ENCODE data around the gene PELI2. TPM values are rescaled to one million over a fixed set of nuclear protein-coding genes. Genes with fewer than 3 reads are reported as not detected.

Gene PELI2
- total RNA-seq, 2 donors from 2014 or later = 8.9 to 25.7 TPM

GRCh38 chr14:56293506-56293905, 175.3 kb downstream of the PELI2 start:
- no peak for DNase-seq (ENCODE audit: low spot score)
- TF ChIP-seq, protein P1, sequence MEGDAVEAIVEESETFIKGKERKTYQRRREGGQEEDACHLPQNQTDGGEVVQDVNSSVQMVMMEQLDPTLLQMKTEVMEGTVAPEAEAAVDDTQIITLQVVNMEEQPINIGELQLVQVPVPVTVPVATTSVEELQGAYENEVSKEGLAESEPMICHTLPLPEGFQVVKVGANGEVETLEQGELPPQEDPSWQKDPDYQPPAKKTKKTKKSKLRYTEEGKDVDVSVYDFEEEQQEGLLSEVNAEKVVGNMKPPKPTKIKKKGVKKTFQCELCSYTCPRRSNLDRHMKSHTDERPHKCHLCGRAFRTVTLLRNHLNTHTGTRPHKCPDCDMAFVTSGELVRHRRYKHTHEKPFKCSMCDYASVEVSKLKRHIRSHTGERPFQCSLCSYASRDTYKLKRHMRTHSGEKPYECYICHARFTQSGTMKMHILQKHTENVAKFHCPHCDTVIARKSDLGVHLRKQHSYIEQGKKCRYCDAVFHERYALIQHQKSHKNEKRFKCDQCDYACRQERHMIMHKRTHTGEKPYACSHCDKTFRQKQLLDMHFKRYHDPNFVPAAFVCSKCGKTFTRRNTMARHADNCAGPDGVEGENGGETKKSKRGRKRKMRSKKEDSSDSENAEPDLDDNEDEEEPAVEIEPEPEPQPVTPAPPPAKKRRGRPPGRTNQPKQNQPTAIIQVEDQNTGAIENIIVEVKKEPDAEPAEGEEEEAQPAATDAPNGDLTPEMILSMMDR (IDR thresholded peaks at IDR 0.05) = no peak
- no peak for TF ChIP-seq POLR2A (IDR thresholded peaks at IDR 0.05)
- H3K4me1 ChIP-seq (replicated peaks) = no peaks in the 10 kb centered on the region
- no peak overlapping the region for H3K27ac ChIP-seq
- H3K9me3 ChIP-seq = no peaks in the 10 kb centered on the region
- H3K27me3 ChIP-seq (replicated peaks; ENCODE audit: insufficient read depth) = no peaks in the 10 kb centered on the region
- no peak overlapping the region for H3K4me3 ChIP-seq
- intact Hi-C loops (cut with DNase I) = no loop called here
- 93% methylated on average over 2 of the region's 2 CpGs for WGBS
- no peaks in the 10 kb centered on the region for H3K36me3 ChIP-seq

GRCh38 chr14:56294128-56294527, 175.9 kb downstream of the PELI2 start:
- Histone ChIP-seq H3K4me3 (no peak overlapping the region), H3K9me3 (no peaks in the 10 kb centered on the region), H3K27me3 (replicated peaks; ENCODE audit: insufficient read depth) (no peaks in the 10 kb centered on the region), H3K4me1 (replicated peaks) (no peaks in the 10 kb centered on the region), H3K36me3 (no peaks in the 10 kb centered on the region), H3K27ac (no peak overlapping the region)
- no peak for DNase-seq (ENCODE audit: low spot score)
- TF ChIP-seq POLR2A (IDR thresholded peaks at IDR 0.05) (no peak), POLR2AphosphoS5 (IDR thresholded peaks at IDR 0.05) (no peak)
- TF ChIP-seq, protein P1 (IDR thresholded peaks at IDR 0.05) = no peak
- intact Hi-C loops (cut with DNase I) = no loop called here
- 95% methylated on average over 5 of the region's 5 CpGs for whole genome bisulfite sequencing

DNA sequence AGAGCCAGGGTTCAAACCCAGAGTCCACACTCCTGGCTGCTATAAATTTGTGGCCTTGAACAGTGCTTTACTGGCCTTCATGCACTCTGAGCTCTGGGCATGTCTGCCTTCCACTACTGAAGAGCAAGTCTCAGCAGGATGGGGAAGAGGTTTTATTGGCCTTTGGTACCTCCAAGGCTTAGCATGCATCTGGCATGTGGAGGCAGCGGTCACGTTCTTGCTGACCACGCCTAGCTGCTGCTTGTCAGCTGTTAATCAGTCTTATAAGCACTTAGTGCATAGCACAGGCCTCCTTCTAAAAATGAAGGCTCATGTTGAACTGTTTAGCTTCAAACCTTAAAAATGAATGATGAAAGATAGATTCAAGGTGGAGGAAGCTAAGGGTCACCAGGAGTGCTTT, 177.5 kb downstream of the PELI2 start:
- 33% methylated on average over 3 of the region's 3 CpGs for WGBS
- H3K9me3 ChIP-seq = no peaks in the 10 kb centered on the region
- H3K4me1 ChIP-seq (replicated peaks) = no peaks in the 10 kb centered on the region
- H3K36me3 ChIP-seq = no peaks in the 10 kb centered on the region
- TF ChIP-seq, protein P1 (IDR thresholded peaks at IDR 0.05) = no peak
- no peak for TF ChIP-seq POLR2AphosphoS5 (IDR thresholded peaks at IDR 0.05)
- TF ChIP-seq POLR2A (IDR thresholded peaks at IDR 0.05) = no peak
- no peak for DNase-seq (ENCODE audit: low spot score)
- intact Hi-C loops (cut with DNase I) = no loop called here
- no peak overlapping the region for H3K4me3 ChIP-seq
- H3K27me3 ChIP-seq (replicated peaks; ENCODE audit: insufficient read depth) = no peaks in the 10 kb centered on the region
- no peak overlapping the region for H3K27ac ChIP-seq

- Histone ChIP-seq H3K27ac (no peak overlapping the region), H3K27me3 (replicated peaks; ENCODE audit: insufficient read depth) (no peaks in the 10 kb centered on the region), H3K4me3 (no peak overlapping the region), H3K36me3 (no peaks in the 10 kb centered on the region), H3K9me3 (no peaks in the 10 kb centered on the region), H3K4me1 (replicated peaks) (no peaks in the 10 kb centered on the region)
- no peak for DNase-seq (ENCODE audit: low spot score)
- intact Hi-C loops (cut with DNase I) = no loop called here
- TF ChIP-seq, protein P1 (IDR thresholded peaks at IDR 0.05) = no peak
- TF ChIP-seq POLR2AphosphoS5 (IDR thresholded peaks at IDR 0.05) = no peak
- no peak for TF ChIP-seq POLR2A (IDR thresholded peaks at IDR 0.05)
- 96% methylated on average over 5 of the region's 5 CpGs for WGBS
Observed at GRCh38 chr14:56297449-56297848, 179.2 kb downstream of the PELI2 start.

DNA sequence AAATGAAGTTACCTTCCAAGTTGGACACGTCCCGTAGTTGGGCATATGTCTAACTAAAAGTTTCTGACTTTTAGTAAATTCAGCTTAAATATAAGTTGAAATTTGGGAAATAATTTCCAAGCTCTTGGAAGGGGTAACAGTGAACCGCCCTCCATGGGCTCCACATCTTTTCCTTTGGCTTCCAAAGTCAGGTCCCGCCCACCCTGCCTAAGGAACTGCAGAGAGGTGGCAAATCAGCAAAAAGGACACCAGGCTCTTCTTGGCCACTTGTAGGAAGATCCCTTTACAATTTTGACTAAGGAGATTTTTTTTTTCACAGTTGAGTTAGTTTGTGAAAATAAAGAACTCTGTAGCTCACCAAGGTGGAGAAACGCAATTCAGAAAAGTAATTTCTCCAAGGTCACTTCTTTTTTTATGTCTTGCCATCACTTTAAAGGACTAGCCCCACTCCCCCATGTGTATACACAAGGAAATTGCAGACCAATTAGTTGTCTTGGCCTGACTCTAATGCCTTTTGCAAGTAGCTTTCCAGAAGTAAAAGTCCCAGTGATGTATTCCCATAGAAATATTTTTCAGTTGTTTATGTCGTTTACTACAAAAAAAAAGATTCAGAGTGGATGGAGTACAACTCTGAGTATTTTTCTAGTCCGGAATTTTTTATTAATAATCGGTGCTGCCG, 181.2 kb downstream of the PELI2 start:
- no peaks in the 10 kb centered on the region for H3K36me3 ChIP-seq
- no peak overlapping the region for H3K4me3 ChIP-seq
- TF ChIP-seq, protein P1 (IDR thresholded peaks at IDR 0.05) = no peak
- no peak for TF ChIP-seq POLR2A (IDR thresholded peaks at IDR 0.05)
- TF ChIP-seq POLR2AphosphoS5 (IDR thresholded peaks at IDR 0.05) = no peak
- H3K4me1 ChIP-seq (replicated peaks) = no peaks in the 10 kb centered on the region
- no peak overlapping the region for H3K27ac ChIP-seq
- H3K27me3 ChIP-seq (replicated peaks; ENCODE audit: insufficient read depth) = no peaks in the 10 kb centered on the region
- intact Hi-C loops (cut with DNase I) = no loop called here
- WGBS = 86% methylated on average over 9 of the region's 9 CpGs
- no peak for DNase-seq (ENCODE audit: low spot score)
- no peaks in the 10 kb centered on the region for H3K9me3 ChIP-seq

Data from prostate gland (tissue), 2 donors.